HEK293T (cell line): Measurements from ENCODE around the gene MPP3.

Source experiments
- ARNT ChIP-seq: fragments of 450-650 bp; IDR thresholded peaks from 2 replicates; pipeline ENCODE4 v1.6.1; 2017; ENCODE audit warnings: mild to moderate bottlenecking
- BHLHE40 ChIP-seq: fragments of 450-650 bp; IDR thresholded peaks from 2 replicates; pipeline ENCODE4 v1.6.1; 2016; ENCODE audit warnings: mild to moderate bottlenecking, moderate library complexity, borderline replicate concordance
- CTBP1 ChIP-seq: fragments of 450-650 bp; IDR thresholded peaks from 2 replicates; pipeline ENCODE4 v1.6.1; 2016; ENCODE audit warnings: borderline replicate concordance
- ELF4 ChIP-seq: fragments of 450-650 bp; IDR thresholded peaks from 2 replicates; pipeline ENCODE4 v1.6.1; 2017; ENCODE audit warnings: antibody characterized with exemption
- SP1 ChIP-seq: fragments of 450-650 bp; IDR thresholded peaks from 2 replicates; pipeline ENCODE4 v1.6.1; 2017
- SUZ12 ChIP-seq: fragments of 450-650 bp; IDR thresholded peaks from 2 replicates; pipeline ENCODE4 v1.6.1; 2016; ENCODE audit warnings: mild to moderate bottlenecking

- TF ChIP-seq SP1 (no peak), CTBP1 (no peak), ELF4 (no peak), BHLHE40 (no peak), ARNT (no peak), SUZ12 (no peak)
These were observed 77.5 kb downstream of the MPP3 start for GRCh38 chr17:43755389-43755875.
